Progenitor cell of endocrine pancreas (in vitro differentiated cells): ENCODE measurements around the gene STAU1. TPM values are rescaled to one million over a fixed set of nuclear protein-coding genes. Genes with fewer than 3 reads are reported as not detected.
"Not testable (repeated sequence)": the region's sequence is repeated elsewhere in the genome, so short reads cannot be mapped to it uniquely, and the experiment has no call there.

ENCODE experiments used
- DNase-seq: peaks from one replicate; pipeline ENCODE4 v3.0.0; 2021; ENCODE audit warnings: low spot score; ENCODE audit not compliant: unreplicated experiment
- H3K27ac Mint-ChIP-seq: 2 replicates; pipeline ENCODE4 v1.8.0; 2021; ENCODE audit warnings: mild to moderate bottlenecking, moderate library complexity, mixed read lengths
- H3K27me3 Mint-ChIP-seq: 2 replicates; pipeline ENCODE4 v1.8.0; 2021; ENCODE audit warnings: mixed read lengths
- H3K36me3 Mint-ChIP-seq: 2 replicates; pipeline ENCODE4 v1.8.0; 2022; ENCODE audit warnings: mixed read lengths; ENCODE audit not compliant: insufficient read depth
- H3K4me1 Mint-ChIP-seq: 2 replicates; pipeline ENCODE4 v1.8.0; 2021; ENCODE audit warnings: low read depth, mixed read lengths
- H3K4me3 Mint-ChIP-seq: 2 replicates; pipeline ENCODE4 v1.8.0; 2021; ENCODE audit warnings: low read depth, mild to moderate bottlenecking, moderate library complexity, mixed read lengths
- H3K9me3 Mint-ChIP-seq: 2 replicates; pipeline ENCODE4 v1.8.0; 2021; ENCODE audit warnings: low read depth, mixed read lengths
- total RNA-seq: library from RNA; stranded (reverse); gene quantifications from 2 replicates; pipeline ENCODE4 v1.2.1, GENCODE V29; 2021
- TF ChIP-seq, protein P1 (sequence below): fragments of 200-600 bp; sonication (generic); IDR thresholded peaks from one replicate; pipeline ENCODE4 v1.5.0; 2021; ENCODE audit warnings: antibody characterized with exemption, mild to moderate bottlenecking; ENCODE audit not compliant: unreplicated experiment

Gene STAU1
- total RNA-seq, 1 donor from 2014 or later, result 93.9 TPM

DNA sequence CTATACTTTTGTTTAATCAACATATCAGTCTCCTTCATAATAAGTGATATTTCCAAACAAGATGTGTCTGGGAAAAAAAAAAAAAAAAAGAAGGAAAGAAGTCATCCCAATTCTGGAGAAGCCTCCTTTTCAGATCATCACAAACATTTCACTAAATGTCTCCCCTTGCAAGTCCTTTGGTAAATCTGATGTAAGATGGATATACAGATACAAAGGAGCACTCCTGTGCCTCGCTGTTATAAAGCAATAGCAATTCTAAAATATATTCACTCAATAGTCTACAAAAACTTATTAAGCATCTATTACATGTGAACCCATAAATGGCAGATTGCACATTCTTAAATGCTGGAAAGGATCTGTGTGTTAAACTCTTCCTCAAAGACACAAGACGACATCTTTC, 17.4 kb downstream of the STAU1 start:
- no peak for DNase-seq
- Mint-ChIP-seq H3K4me1 (no peaks in the 10 kb centered on the region), H3K4me3 (no peak overlapping the region), H3K27me3 (no peaks in the 10 kb centered on the region), H3K36me3 (peaks cover 11% of the 10 kb centered on the region), H3K9me3 (no peaks in the 10 kb centered on the region), H3K27ac (no peak overlapping the region)
- TF ChIP-seq, protein P1, sequence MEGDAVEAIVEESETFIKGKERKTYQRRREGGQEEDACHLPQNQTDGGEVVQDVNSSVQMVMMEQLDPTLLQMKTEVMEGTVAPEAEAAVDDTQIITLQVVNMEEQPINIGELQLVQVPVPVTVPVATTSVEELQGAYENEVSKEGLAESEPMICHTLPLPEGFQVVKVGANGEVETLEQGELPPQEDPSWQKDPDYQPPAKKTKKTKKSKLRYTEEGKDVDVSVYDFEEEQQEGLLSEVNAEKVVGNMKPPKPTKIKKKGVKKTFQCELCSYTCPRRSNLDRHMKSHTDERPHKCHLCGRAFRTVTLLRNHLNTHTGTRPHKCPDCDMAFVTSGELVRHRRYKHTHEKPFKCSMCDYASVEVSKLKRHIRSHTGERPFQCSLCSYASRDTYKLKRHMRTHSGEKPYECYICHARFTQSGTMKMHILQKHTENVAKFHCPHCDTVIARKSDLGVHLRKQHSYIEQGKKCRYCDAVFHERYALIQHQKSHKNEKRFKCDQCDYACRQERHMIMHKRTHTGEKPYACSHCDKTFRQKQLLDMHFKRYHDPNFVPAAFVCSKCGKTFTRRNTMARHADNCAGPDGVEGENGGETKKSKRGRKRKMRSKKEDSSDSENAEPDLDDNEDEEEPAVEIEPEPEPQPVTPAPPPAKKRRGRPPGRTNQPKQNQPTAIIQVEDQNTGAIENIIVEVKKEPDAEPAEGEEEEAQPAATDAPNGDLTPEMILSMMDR, result no peak

DNA sequence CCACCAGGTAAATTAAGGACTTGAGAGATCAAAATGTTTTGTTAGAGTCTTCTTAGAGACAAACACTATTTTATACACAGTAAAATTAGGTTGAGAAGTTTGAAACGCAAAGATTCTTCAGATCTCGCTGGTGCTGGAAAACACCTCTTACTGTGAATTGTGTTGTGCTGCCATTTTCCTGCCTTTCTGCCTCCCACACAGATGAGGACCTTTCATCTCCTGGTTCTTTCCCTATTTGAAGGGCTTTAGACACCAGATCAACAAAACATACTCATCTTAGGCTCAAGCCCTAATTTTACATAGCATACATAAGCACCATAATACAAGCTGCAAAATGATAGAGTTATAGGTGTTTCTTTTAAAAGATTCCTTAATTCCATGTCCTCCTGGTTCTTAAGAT, 18.6 kb downstream of the STAU1 start:
- Mint-ChIP-seq H3K4me3 (no peak overlapping the region), H3K36me3 (peaks cover 11% of the 10 kb centered on the region), H3K27ac (peak overlapping the region; percentile 76), H3K4me1 (no peaks in the 10 kb centered on the region), H3K27me3 (no peaks in the 10 kb centered on the region), H3K9me3 (no peaks in the 10 kb centered on the region)
- TF ChIP-seq, protein P1, result no peak
- no peak for DNase-seq

DNA sequence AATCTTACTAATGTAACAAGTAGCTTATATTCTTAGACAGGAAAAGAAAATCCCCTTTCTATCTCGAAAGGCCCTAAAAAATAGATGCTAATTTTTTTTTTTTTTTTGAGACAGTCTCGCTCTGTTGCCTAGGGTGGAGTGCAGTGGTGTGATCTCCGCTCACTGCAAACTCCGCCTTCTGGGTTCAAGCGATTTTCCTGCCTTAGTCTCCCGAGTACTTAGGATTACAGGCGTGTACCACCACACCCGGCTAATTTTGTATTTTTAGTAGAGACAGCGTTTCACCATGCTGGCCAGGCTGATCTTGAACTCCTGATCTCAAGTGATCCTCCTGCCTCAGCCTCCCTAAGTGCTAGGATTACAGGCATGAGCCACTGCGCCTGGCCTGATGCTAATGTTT, 19.3 kb downstream of the STAU1 start:
- not testable (repeated sequence) for H3K27ac Mint-ChIP-seq, H3K9me3 Mint-ChIP-seq, H3K4me3 Mint-ChIP-seq, H3K4me1 Mint-ChIP-seq, H3K27me3 Mint-ChIP-seq, DNase-seq
- H3K36me3 Mint-ChIP-seq, result peaks cover 10% of the 10 kb centered on the region

DNA sequence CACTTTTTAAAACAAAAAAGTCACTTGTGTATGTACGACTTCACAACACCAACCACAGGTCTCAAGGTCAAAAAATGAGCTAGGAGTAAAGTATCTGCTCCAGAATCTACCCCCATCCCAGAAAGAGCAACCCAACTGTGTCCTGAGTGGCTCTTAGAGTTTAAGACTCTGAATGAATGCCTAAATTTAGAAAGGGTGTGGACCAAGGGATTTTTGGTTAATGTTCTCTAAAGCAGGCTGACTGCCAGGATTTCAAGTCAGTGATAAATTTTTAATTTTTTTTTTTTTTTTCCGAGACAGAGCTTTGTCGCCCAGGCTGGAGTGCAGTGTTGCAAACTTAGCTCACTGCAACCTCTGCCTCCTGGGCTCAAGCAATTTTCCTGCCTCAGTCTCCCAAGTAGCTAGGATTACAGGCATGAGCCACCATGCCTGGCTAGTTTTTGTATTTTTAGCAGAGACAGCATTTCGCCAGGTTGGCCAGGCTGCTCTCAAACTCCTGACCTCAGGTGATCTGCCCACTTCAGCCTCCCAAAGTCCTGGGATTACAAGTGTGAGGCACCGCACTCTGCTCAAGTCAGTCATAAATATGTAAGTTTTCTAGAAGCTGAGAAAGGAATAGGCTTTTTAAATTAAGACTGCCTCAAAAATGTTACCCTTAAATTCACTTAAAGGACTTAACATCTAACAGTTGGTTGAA, 20.2 kb downstream of the STAU1 start:
- H3K4me3 Mint-ChIP-seq, result no peak overlapping the region
- TF ChIP-seq, protein P1, result no peak
- no peak overlapping the region for H3K27ac Mint-ChIP-seq
- no peak for DNase-seq
- H3K27me3 Mint-ChIP-seq, result no peaks in the 10 kb centered on the region
- H3K9me3 Mint-ChIP-seq, result no peaks in the 10 kb centered on the region
- H3K4me1 Mint-ChIP-seq, result no peaks in the 10 kb centered on the region
- peaks cover 6% of the 10 kb centered on the region for H3K36me3 Mint-ChIP-seq

DNA sequence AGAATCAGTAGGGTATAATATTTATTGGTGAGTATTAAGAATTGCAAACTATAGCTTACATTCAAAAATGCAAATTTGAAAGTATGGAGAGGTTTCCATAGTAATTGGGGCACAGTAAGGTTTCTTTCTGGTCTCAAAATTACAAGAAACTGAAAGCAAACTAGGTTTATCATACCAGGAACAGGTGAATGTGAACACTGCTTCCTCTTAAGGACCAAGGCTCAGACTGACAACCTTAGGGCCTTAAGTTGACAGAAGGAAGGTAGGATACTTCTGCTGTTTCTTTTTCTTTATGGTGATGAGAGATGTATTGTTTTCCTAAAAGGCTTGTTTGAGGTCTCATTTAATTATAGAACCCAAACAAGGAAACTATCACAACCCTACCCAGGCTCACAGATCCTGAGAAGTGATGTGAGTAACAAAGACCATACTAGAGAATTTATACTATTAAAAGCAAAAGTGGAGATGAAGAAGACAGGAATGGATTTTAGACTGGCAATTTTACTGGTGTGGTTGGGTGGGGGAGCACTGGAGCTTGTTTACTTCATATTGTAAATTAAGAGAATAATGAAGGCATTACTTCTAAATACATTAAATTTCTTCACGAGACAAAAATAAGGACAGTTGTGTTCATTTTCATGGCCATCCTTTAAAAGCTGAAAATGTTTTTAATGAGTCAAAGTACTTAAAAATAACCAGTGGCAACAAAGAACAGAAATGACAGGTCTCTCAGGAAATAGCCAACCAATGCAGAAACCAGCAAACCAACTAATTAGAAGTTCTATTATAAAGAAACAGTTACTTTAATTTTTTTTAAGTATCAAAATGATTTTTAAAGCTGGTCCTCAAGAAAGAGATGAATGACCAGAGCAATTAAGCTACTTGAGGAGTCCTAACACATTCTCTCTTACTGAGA, 21.3 kb downstream of the STAU1 start:
- DNase-seq, result no peak
- Mint-ChIP-seq H3K4me3 (no peak overlapping the region), H3K4me1 (no peaks in the 10 kb centered on the region), H3K27me3 (no peaks in the 10 kb centered on the region), H3K9me3 (no peaks in the 10 kb centered on the region), H3K36me3 (peaks cover 6% of the 10 kb centered on the region), H3K27ac (peak overlapping the region; percentile 68)
- TF ChIP-seq, protein P1, result no peak
